Thyroid gland (tissue), 4 donors: ENCODE data around the gene TEX38.

ENCODE experiments used
- POLR2A ChIP-seq, 2 donors: fragments of 450-650 bp; IDR thresholded peaks; one replicate each; pipeline ENCODE4 v1.6.1; 2017; ENCODE audit warnings: antibody characterized with exemption in 2 of 2, mild to moderate bottlenecking in 2 of 2, moderate library complexity in 1 of 2
- TF ChIP-seq, protein P1 (sequence below), 6 experiments: fragments of 200-600 bp in 3 of 6; fragments of 450-650 bp in 3 of 6; sonication (generic) in 3 of 6; IDR thresholded peaks; one replicate each; pipeline ENCODE4 v1.5.1; 2016 to 2019; ENCODE audit warnings: antibody characterized with exemption in 6 of 6, mild to moderate bottlenecking in 2 of 6, inconsistent platforms in 1 of 6, moderate library complexity in 1 of 6

DNA sequence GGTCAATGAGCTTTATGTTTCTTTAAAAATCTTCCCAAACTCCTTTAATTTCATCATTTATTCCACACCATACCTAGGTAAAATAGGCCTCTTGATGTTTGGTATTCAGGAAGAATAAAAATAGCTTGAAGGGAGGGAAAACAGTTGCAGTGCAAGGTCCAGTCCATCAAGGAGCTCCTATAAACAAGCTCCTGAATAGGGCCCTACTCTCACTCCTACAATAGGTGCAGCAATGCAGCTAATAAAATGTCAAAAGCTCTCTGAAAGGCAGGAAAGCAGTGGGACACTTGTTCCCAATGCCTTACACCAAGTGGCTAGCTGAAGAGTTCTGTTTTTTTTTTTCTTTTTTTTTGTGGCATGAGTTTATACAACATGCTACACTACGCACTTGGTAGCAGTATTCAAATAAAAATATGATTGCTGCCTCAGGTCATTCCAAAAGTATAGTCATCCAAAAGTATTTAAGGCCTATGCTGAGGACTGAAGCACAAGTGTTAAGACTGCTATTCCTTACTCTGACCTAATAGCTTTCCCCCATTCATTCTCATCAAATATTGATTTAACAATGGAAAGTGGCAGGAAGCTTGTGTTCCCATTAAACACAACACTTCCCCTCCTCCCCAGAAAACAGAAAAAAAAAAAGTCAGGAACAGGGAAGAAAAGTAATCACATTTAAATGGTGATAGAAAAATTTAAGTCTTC, 9.8 kb downstream of the TEX38 start:
- no peak for TF ChIP-seq POLR2A (IDR thresholded peaks at IDR 0.05)
- TF ChIP-seq, protein P1, sequence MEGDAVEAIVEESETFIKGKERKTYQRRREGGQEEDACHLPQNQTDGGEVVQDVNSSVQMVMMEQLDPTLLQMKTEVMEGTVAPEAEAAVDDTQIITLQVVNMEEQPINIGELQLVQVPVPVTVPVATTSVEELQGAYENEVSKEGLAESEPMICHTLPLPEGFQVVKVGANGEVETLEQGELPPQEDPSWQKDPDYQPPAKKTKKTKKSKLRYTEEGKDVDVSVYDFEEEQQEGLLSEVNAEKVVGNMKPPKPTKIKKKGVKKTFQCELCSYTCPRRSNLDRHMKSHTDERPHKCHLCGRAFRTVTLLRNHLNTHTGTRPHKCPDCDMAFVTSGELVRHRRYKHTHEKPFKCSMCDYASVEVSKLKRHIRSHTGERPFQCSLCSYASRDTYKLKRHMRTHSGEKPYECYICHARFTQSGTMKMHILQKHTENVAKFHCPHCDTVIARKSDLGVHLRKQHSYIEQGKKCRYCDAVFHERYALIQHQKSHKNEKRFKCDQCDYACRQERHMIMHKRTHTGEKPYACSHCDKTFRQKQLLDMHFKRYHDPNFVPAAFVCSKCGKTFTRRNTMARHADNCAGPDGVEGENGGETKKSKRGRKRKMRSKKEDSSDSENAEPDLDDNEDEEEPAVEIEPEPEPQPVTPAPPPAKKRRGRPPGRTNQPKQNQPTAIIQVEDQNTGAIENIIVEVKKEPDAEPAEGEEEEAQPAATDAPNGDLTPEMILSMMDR (IDR thresholded peaks at IDR 0.05): no peak
